GM19240 (cell line): Measurements from ENCODE around the gene IDNK.

ENCODE experiments used
- DNase-seq: peaks from one replicate; pipeline ENCODE4 v3.0.0; 2011; ENCODE audit warnings: low spot score; ENCODE audit not compliant: insufficient read length

IDNK gene

GRCh38 chr9:83633255-83633654 lies 10.3 kb downstream of the IDNK start:
- DNase-seq, result no peak

GRCh38 chr9:83633676-83634075 lies 10.7 kb downstream of the IDNK start:
- no peak for DNase-seq

GRCh38 chr9:83636813-83637212 lies 13.9 kb downstream of the IDNK start:
- no peak for DNase-seq

GRCh38 chr9:83637389-83637788 lies 14.4 kb downstream of the IDNK start:
- no peak for DNase-seq

GRCh38 chr9:83639266-83639665 lies 16.3 kb downstream of the IDNK start:
- no peak for DNase-seq

DNA sequence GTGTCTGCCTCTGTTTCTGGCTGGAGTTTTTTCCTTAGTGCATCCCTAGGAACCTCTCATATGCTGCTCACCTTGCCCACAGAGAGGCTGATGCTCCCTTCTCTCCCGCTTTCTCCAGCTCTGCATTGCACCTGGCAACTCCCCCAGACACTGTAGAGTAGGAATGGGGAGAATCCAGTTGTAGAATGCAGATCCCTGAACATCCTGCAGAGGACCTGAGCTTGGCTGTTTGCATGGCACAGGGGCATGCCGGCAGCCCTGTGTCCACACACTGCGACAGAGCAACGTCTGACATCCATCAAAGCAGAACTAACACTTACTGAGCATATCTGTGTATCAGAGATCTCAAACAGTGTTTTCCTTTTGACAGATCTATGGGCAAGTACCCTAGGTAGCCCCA lies 19.9 kb downstream of the IDNK start:
- DNase-seq, result no peak

- DNase-seq, result no peak
Measured at GRCh38 chr9:83646500-83647239, 23.7 kb downstream of the IDNK start.

GRCh38 chr9:83649080-83649479 lies 26.1 kb downstream of the IDNK start:
- no peak for DNase-seq

DNA sequence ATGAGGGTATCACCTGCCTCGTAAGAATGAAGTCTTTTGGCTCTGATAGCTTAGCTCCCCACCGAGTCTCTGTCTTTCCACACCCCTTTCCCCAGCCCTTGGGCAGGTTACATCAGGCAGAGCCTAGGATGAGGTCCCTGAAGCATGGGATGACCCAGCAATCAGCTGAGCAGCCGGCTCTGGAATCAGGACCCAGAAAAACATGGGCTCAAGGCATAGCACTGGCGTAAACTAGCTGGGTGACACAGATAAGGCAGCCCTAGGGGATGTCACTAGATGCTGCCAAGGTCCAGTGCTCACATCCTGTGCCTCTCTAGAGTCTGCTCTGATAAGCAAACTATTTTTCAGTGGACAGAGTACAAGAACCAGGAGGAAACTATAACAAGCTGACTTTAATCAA lies 26.6 kb downstream of the IDNK start:
- DNase-seq, result no peak

- DNase-seq, result no peak
Measured at GRCh38 chr9:83651558-83651957, 28.6 kb downstream of the IDNK start.

DNA sequence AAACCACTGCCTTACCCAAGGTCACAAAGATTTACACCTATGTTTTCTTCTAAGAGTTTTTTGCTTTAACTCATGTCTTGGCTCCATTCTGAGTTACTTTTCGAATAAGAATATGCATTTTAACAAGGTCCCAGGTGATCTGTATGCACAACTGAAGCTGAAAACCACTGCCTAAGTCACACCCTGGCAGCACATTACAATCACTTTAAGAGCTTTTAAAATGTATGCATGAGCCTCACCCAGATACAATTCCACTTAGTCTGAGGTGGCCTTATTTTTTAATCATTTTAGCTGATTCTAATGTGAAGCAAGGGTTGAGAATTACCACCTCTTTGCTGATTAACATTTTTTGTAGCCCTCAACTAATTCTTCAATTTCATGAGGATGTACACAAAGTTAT lies 29.5 kb downstream of the IDNK start:
- DNase-seq, result no peak

GRCh38 chr9:83655433-83655832 lies 32.5 kb downstream of the IDNK start:
- no peak for DNase-seq

DNA sequence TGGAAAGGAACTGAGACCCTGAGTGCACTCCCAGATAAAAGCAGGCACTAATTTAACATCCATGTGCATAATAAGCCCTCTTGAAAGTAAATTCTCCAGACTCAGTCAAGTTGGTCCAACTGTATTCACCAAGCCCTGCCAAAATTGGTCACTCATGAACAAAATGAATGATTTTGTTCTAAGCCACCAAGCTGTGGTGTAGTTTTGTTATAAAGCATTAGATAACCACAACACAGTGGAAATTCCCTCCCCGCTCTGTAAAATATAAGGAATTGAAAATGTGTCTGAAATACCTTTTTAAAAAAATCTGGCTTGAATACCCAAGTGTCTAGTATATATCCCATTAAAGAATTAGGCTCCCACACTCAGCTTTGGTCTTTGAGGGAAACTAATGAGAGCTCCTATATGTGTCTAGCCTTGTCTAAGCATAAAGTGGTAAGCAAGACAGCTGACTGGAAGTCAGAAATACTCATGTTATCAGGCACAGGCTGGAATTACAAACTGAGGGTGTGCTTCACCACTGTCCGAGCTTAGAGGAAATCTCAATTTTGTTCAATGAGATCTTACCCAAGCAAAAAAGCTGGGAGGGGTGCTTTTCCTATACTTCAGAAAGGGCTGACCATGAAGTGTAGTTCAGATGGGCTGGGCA lies 33.2 kb downstream of the IDNK start:
- no peak for DNase-seq

DNA sequence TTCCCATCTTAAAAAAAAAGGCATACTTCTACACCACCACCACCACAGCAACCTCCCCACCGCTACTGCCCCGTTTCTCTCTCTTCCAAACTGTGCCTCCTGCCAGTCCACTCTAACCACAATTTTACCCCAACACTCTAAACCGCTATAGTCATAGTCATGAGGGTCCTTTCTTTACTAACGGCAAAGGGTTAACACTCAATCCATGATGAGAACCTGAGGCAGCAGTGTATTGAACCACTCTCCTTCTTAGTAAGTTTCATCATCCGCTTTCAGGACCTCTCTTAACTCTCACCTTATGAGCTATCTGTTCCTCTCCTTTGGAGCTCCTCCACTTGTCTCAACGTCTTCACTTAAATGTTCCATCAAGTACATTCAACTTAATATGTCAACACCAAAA lies 34.0 kb downstream of the IDNK start:
- no peak for DNase-seq

GRCh38 chr9:83662933-83663332 lies 40.0 kb downstream of the IDNK start:
- no peak for DNase-seq

- no peak for DNase-seq
Measured at GRCh38 chr9:83665580-83666200, 42.7 kb downstream of the IDNK start.

GRCh38 chr9:83669067-83669466 lies 46.1 kb downstream of the IDNK start:
- DNase-seq, result no peak

DNA sequence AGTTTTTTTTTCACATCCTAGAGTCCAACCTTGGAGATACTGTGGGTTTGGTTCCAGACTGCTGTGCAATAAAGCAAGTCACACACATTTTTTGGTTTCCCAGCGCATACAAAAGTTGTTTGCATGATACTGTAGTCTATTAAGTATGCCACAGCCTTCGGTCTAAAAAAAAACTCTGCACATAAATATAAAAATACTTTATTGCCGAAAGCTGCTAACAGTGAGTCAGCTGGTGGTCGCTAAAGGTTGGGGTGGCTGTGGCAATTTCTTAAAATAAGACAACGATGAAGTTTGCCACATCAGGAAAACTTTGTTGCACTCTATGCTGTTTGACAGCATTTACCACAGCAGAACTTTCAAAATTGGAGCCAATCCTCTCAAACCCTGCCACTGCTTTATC lies 47.4 kb downstream of the IDNK start:
- DNase-seq, result no peak

GRCh38 chr9:83671451-83671850 lies 48.5 kb downstream of the IDNK start:
- DNase-seq, result no peak

- no peak for DNase-seq
Measured at GRCh38 chr9:83675466-83675865, 52.5 kb downstream of the IDNK start.

GRCh38 chr9:83677596-83677995 lies 54.7 kb downstream of the IDNK start:
- no peak for DNase-seq

DNA sequence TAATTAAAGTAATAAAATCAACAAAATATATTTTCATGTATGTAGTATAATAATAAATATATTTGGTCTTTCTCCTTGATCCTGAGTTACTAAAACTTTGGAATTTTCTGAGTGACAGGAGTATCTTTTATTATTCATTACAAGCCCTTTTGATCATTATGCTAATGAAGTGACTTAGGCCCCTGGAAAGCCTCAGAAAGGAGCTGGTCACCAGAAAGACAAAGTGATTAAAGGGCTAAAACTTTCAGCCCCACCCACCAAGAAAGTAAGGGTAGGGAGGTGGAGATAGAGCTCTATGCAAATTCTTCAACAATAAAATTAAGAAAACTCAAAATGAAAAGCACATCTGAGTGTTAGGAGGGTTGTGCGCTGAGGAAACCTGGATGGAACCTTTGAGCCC lies 57.3 kb downstream of the IDNK start:
- DNase-seq, result no peak

GRCh38 chr9:83681490-83681889 lies 58.5 kb downstream of the IDNK start:
- DNase-seq, result no peak
